Kidney (tissue), 14 donors: Measurements from ENCODE around the gene NT5DC1. TPM values are rescaled to one million over a fixed set of nuclear protein-coding genes. Genes with fewer than 3 reads are reported as not detected.

Experiments
- DNase-seq, 5 donors: peaks; one replicate each; pipeline ENCODE4 v3.0.0-alpha.2; 2013 to 2020
- FAIRE-seq: peaks from 2 replicates; lab custom pipeline; 2012; peaks lifted over from hg19 to GRCh38; lab: Jason Lieb, UNC
- H3K27ac ChIP-seq, 2 donors: one replicate each; pipeline ENCODE4 v1.7.0; 2013; ENCODE audit warnings: low read depth in 2 of 2, low read length in 2 of 2, inconsistent platforms in 1 of 2
- H3K27me3 ChIP-seq: one replicate; pipeline ENCODE4 v1.7.1; 2013; ENCODE audit warnings: low read length, inconsistent platforms; ENCODE audit not compliant: control insufficient read depth, insufficient read depth
- H3K36me3 ChIP-seq, 3 donors: one replicate each; pipeline versions ENCODE4 v1.7.0 to v1.7.1; 2013; ENCODE audit warnings: low read length in 3 of 3, control low read depth in 1 of 3, inconsistent platforms in 1 of 3; ENCODE audit not compliant: insufficient read depth in 3 of 3, control insufficient read depth in 2 of 3
- H3K4me1 ChIP-seq, 3 donors: one replicate each; pipeline versions ENCODE4 v1.7.0 to v1.7.1; 2013; ENCODE audit warnings: low read length in 3 of 3, inconsistent platforms in 1 of 3, low read depth in 1 of 3; ENCODE audit not compliant: control insufficient read depth in 2 of 3, insufficient read depth in 2 of 3
- H3K4me3 ChIP-seq, 3 donors: one replicate each; pipeline versions ENCODE4 v1.7.0 to v1.8.1; 2013; ENCODE audit warnings: low read length in 3 of 3, control low read depth in 1 of 3, inconsistent platforms in 1 of 3
- H3K9ac ChIP-seq, 3 donors: one replicate each; pipeline versions ENCODE4 v1.7.0 to v1.7.1; 2013; ENCODE audit warnings: low read length in 3 of 3, control low read depth in 1 of 3, inconsistent platforms in 1 of 3
- H3K9me3 ChIP-seq, 3 donors: one replicate each; pipeline versions ENCODE4 v1.7.0 to v1.7.1; 2013; ENCODE audit warnings: low read length in 3 of 3, control low read depth in 1 of 3, inconsistent platforms in 1 of 3; ENCODE audit not compliant: control insufficient read depth in 2 of 3, insufficient read depth in 1 of 3
- CTCF ChIP-seq: IDR thresholded peaks from 3 replicates; pipeline ENCODE4 v1.5.1; 2012; ENCODE audit warnings: mild to moderate bottlenecking, moderate library complexity, borderline replicate concordance; ENCODE audit not compliant: insufficient read depth; ENCODE audit errors: extremely low read depth
- intact Hi-C: fragments of 100-400 bp; cut with DNase I; formaldehyde crosslinking; loops from one replicate; pipeline ENCODE4 v1.11.1; 2022
- polyA plus RNA-seq: library from polyadenylated mRNA; stranded (reverse); fragments of 350-450 nt; fragmentation: Illumina TruSeq; extraction: RNeasy Lipid Tissue Mini Kit (QIAGEN cat#74804); gene quantifications from one replicate; pipeline ENCODE4 v1.2.3, GENCODE V29; 2014; ENCODE audit warnings: low read depth, low replicate concordance; ENCODE audit not compliant: insufficient read depth
- total RNA-seq: library from RNA; stranded (reverse); fragmentation: NEBNext Ultra II Directional; extraction: Animal tissue kit (Norgen Biotek cat#: 25700); gene quantifications from one replicate; pipeline ENCODE4 v1.2.1, GENCODE V29; 2021
- donor health status: control.
- donor health status: control.
- donor health status: control.
- donor health status: control.
- donor health status: control.
- donor health status: DM: yes; HTN: yes; CAD: no.
- donor health status: Normal renal cell carcinoma (clear cell type).

NT5DC1 gene
- total and polyA plus RNA-seq, 2 donors from 2014 or later: 34.8 to 41.7 TPM

- Histone ChIP-seq H3K9me3 (no peaks in the 10 kb centered on the region), H3K27ac (no peak overlapping the region), H3K27me3 (no peaks in the 10 kb centered on the region), H3K9ac (no peak overlapping the region), H3K36me3 (peaks cover 0 to 3% (median 3%) of the 10 kb centered on the region in 3 donors), H3K4me1 (peaks cover 0 to 4% (median 0%) of the 10 kb centered on the region in 3 donors), H3K4me3 (no peak overlapping the region)
- no peak for DNase-seq
- FAIRE-seq: no peak
- TF ChIP-seq CTCF: no peak
- intact Hi-C loops: no loop called here
Measured at GRCh38 chr6:116139917-116140316, 39.3 kb downstream of the NT5DC1 start.

DNA sequence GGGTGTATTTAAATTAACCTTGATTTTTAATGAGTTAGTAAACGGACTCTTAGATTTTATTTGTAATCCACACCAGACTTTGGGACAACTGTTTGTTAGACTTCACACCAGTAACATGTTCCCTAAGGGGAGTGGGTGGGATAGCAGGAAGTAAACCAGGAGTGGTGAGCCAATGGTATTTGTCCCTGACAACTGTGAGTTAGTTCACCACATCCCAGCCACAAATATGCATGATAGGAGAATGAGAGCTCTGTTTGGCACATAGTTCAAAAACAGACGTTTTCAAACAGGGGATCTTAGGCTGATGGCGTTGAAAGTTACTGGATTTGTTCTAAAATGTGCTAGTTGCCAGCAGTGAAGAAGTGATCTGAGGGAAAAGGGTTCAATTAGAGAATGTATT is 44.0 kb downstream of the NT5DC1 start:
- no peaks in the 10 kb centered on the region for H3K9me3 ChIP-seq
- peaks cover 0 to 3% (median 0%) of the 10 kb centered on the region in 3 donors for H3K36me3 ChIP-seq
- H3K27ac ChIP-seq: no peak overlapping the region
- no peak for FAIRE-seq
- H3K27me3 ChIP-seq: no peaks in the 10 kb centered on the region
- no peak overlapping the region for H3K4me3 ChIP-seq
- intact Hi-C loops: no loop called here
- no peak overlapping the region for H3K9ac ChIP-seq
- no peak for TF ChIP-seq CTCF
- peaks cover 0 to 4% (median 0%) of the 10 kb centered on the region in 3 donors for H3K4me1 ChIP-seq
- no peak for DNase-seq

DNA sequence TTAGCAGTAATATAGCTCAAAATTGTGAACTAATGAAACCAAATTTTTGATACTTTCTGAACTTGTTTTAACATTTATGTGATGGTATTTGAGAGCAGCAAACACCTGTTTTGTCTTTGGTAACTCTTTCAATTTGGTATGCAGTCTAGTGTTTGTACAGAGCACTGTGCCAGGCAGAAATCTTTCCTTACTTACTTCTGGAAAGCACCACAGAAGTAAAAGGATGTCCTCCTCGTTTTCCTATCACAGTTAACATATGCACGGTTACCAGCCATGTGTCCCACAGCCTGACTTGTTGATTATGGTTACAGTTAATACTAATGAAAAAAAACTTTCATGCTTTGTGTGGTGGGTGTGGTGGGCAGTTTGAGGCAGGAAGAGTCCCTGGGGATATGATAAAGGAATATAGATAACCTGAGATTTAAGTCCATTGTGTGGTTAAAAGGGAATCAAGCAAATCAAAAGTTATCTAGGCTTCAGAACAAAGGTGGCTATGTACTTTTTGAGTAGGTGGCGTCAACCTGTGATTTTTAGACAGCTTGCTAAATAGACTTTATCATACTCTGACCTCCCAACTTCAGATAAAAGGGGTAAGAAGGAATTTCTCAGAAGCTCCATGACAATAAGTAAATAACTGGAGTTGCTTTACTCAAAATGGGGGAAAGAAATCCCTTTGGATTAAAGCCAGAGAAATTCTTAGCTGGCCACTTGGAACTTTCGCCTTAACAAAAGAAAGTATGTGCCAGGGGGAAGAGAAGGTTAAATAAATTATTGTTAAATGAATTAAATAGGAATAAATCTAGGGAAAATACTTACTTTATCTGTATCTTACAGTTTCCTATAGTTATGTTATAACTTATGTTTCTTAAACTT is 45.4 kb downstream of the NT5DC1 start:
- no peaks in the 10 kb centered on the region for H3K9me3 ChIP-seq
- no peak overlapping the region for H3K4me3 ChIP-seq
- DNase-seq (no peak), FAIRE-seq (no peak)
- H3K27ac ChIP-seq: no peak overlapping the region
- no peaks in the 10 kb centered on the region for H3K36me3 ChIP-seq
- H3K4me1 ChIP-seq: no peaks in the 10 kb centered on the region
- H3K9ac ChIP-seq: no peak overlapping the region
- intact Hi-C loops: no loop called here
- no peak for TF ChIP-seq CTCF
- H3K27me3 ChIP-seq: no peaks in the 10 kb centered on the region
